T-helper 2 cell treated with Interferon-gamma antibody and Interleukin-4, amounts not matched to agents 5 μg/mL and 100 μg/mL, for 36 hours (primary cell): ENCODE data around the gene NUP107.

Experiments used
- DNase-seq: peaks from one replicate; pipeline ENCODE4 v3.0.0; 2021; ENCODE audit warnings: low spot score
- H3K27ac Mint-ChIP-seq: one replicate; pipeline ENCODE4 v1.8.0; 2021; ENCODE audit warnings: mild to moderate bottlenecking, mixed read lengths
- H3K27me3 Mint-ChIP-seq: one replicate; pipeline ENCODE4 v1.8.0; 2021; ENCODE audit warnings: low read depth, mixed read lengths
- H3K36me3 Mint-ChIP-seq: one replicate; pipeline ENCODE4 v1.8.0; 2021; ENCODE audit warnings: low read depth, mixed read lengths
- H3K4me1 Mint-ChIP-seq: one replicate; pipeline ENCODE4 v1.8.0; 2021; ENCODE audit warnings: low read depth, mixed read lengths
- H3K4me3 Mint-ChIP-seq: one replicate; pipeline ENCODE4 v1.8.0; 2022; ENCODE audit warnings: mild to moderate bottlenecking, moderate library complexity, mixed read lengths
- H3K9me3 Mint-ChIP-seq: one replicate; pipeline ENCODE4 v1.8.0; 2021; ENCODE audit warnings: mixed read lengths

Gene NUP107

DNA sequence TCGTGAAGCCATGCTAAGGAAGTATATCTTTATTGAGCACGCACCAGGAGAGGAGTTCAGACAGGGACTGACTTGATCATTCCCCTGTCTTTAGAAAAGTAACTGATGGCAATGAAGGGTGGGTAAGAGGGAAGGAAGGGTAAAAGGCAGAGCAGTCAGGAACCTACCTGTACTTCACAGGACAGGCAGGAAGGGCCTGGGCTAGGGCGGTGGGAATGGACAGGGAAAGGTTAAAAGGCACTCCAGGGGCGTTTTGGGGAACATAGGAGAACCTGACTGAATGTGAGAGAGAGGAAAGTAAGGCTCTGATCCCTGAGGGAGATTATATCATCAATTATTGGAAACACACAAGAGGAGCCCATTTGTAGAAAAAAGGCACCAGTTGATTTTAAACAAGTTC is 63.1 kb downstream of the NUP107 start:
- peak overlapping the region; percentile 11 for H3K27ac Mint-ChIP-seq
- peaks cover 38% of the 10 kb centered on the region for H3K4me1 Mint-ChIP-seq
- H3K36me3 Mint-ChIP-seq = peaks cover 28% of the 10 kb centered on the region
- DNase-seq = no peak
- H3K9me3 Mint-ChIP-seq = no peaks in the 10 kb centered on the region
- H3K4me3 Mint-ChIP-seq = no peak overlapping the region
- no peaks in the 10 kb centered on the region for H3K27me3 Mint-ChIP-seq

DNA sequence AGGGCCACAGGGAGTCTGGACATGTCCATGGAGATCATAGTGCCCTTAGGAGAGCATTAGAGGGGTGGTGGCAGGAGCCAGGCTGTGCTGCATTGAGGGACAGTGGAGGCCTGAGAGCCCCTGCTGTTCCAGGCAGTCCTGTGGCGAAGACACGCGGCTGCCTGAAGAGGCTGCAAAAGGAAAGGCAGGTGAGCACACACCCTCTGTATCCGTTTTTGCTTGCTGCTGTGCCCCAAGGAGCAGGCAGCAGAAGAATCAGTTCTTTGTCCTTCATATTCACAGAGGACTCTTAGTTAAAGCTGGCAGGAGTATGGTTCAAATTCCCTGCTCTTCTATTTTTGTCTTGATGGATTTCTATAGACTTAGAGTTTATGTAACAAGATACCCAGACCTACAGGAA is 63.7 kb downstream of the NUP107 start:
- H3K27ac Mint-ChIP-seq = no peak overlapping the region

DNA sequence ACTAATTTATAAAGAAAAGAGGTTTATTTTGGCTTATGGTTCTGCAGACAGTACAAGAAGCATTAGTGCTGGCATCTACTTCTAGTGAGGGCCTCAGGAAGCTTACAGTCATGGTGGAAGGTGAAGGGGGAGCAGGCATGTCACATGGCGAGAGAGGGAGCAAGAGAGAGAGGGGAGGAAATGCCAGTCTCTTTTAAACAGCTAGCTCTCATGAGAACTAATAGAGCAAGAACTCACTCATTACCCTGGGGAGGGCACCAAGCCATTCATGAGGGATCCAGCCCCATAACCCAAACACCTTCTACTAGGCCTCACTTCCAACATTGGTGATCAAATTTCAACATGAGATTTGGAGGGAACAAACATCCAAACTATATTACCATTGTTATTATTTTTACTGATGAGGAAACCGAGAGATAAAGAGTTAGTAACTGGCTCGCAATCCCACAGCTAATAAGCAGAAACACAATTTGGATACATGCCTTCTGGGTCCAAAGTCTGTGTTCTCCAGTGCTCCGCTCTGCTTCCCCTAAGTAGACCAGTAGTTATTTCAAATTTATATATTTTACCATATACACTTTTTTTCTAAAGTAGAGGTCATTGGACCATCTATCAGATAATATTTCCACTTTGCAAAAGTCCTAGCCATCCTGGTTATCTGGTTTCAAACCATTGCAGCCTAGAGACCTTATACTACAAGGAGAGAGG is 68.9 kb downstream of the NUP107 start:
- Mint-ChIP-seq H3K9me3 (no peaks in the 10 kb centered on the region), H3K27me3 (no peaks in the 10 kb centered on the region), H3K4me1 (no peaks in the 10 kb centered on the region), H3K36me3 (peaks cover 37% of the 10 kb centered on the region), H3K4me3 (no peak overlapping the region), H3K27ac (no peak overlapping the region)
- DNase-seq = no peak

More for the DNA sequence above, 63.7 kb downstream of the NUP107 start:
- Mint-ChIP-seq H3K4me3 (no peak overlapping the region), H3K9me3 (no peaks in the 10 kb centered on the region), H3K27me3 (no peaks in the 10 kb centered on the region), H3K36me3 (peaks cover 33% of the 10 kb centered on the region), H3K4me1 (peaks cover 35% of the 10 kb centered on the region)
- no peak for DNase-seq

DNA sequence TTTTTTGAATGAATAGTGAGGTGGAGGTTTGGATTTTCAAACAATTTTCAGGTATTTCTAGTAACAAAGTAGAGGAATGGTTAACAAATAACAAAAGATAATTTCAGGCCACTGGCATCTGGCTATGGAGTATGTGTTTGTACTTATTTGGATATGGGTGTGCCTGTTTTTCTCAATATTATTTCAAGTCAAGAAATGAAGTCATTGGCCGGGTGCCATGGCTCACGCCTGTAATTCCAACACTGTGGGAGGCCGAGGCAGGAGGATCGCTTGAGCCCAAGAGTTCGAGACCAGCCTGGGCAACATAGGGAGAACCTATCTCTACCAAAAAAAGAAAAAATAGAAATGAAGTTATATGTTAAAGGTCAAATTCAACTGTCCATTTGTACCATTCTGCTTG is 73.1 kb downstream of the NUP107 start:
- Mint-ChIP-seq H3K27me3 (no peaks in the 10 kb centered on the region), H3K4me1 (no peaks in the 10 kb centered on the region), H3K36me3 (peaks cover 36% of the 10 kb centered on the region), H3K9me3 (no peaks in the 10 kb centered on the region), H3K4me3 (no peak overlapping the region), H3K27ac (no peak overlapping the region)
- no peak for DNase-seq

DNA sequence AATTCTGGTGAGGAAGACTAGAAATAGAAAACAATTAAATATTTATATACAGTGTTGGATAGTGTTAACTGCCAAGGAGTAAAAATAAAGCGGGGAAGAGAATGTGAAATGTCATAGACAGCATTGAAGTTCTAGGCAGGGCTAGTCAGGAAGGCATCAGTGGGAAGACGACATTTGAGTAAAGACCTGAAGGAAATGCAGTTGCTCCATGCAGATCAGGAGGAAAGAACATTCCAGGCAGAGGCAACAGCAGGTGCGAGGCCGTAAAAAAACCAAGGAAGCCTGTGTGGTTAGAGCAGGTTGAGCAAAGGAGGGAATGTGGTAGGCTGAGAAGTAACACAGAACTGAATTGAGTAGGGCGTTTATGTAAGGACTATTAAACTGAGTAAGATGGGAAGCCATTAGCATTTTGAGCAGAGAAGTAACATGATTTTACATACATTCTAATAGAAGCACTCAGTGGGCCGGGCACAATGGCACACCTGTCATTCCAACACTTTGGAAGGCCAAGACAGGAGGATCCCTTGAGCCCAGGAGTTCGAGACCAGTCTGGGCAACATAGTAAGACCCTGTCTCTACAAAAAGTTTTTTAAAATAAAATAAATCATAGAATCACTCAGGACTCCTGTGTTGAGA is 74.1 kb downstream of the NUP107 start:
- DNase-seq = no peak
- no peaks in the 10 kb centered on the region for H3K9me3 Mint-ChIP-seq
- no peak overlapping the region for H3K27ac Mint-ChIP-seq
- H3K4me1 Mint-ChIP-seq = no peaks in the 10 kb centered on the region
- H3K27me3 Mint-ChIP-seq = no peaks in the 10 kb centered on the region
- no peak overlapping the region for H3K4me3 Mint-ChIP-seq
- peaks cover 29% of the 10 kb centered on the region for H3K36me3 Mint-ChIP-seq

- Mint-ChIP-seq H3K36me3 (peaks cover 24% of the 10 kb centered on the region), H3K4me1 (no peaks in the 10 kb centered on the region), H3K27ac (no peak overlapping the region), H3K4me3 (no peak overlapping the region), H3K9me3 (no peaks in the 10 kb centered on the region), H3K27me3 (no peaks in the 10 kb centered on the region)
- no peak for DNase-seq
These were observed 74.6 kb downstream of the NUP107 start for GRCh38 chr12:68761442-68761812.

- Mint-ChIP-seq H3K4me3 (no peak overlapping the region), H3K27ac (no peak overlapping the region), H3K9me3 (no peaks in the 10 kb centered on the region), H3K4me1 (no peaks in the 10 kb centered on the region), H3K27me3 (no peaks in the 10 kb centered on the region), H3K36me3 (peaks cover 22% of the 10 kb centered on the region)
- DNase-seq = no peak
These were observed 75.3 kb downstream of the NUP107 start for GRCh38 chr12:68761901-68762630.

- DNase-seq = no peak
- no peaks in the 10 kb centered on the region for H3K4me1 Mint-ChIP-seq
- H3K9me3 Mint-ChIP-seq = no peaks in the 10 kb centered on the region
- no peak overlapping the region for H3K27ac Mint-ChIP-seq
- no peak overlapping the region for H3K4me3 Mint-ChIP-seq
- H3K27me3 Mint-ChIP-seq = no peaks in the 10 kb centered on the region
- H3K36me3 Mint-ChIP-seq = peaks cover 21% of the 10 kb centered on the region
These were observed 75.9 kb downstream of the NUP107 start for GRCh38 chr12:68762691-68763090.

DNA sequence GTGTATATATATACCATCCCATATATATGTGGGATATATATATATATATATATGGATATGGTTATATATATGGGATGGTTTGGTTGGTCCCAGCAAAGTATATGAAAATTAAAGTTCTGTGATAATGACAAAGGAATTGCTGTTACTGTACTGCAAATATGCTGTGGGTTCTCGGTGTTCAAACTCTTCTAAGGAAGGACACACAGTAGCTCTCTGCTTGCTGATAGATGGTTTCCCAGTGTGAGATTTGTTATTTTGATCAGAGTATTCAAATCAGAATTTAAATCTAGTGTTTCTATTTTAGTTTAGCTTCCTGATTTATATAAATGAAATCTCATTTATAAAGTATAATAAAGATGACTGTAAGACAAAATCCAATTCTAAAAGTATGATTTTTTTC is 78.9 kb downstream of the NUP107 start:
- Mint-ChIP-seq H3K9me3 (no peaks in the 10 kb centered on the region), H3K36me3 (peaks cover 15% of the 10 kb centered on the region), H3K4me1 (no peaks in the 10 kb centered on the region), H3K27ac (no peak overlapping the region), H3K4me3 (no peak overlapping the region), H3K27me3 (no peaks in the 10 kb centered on the region)
- DNase-seq = no peak

- Mint-ChIP-seq H3K27me3 (no peaks in the 10 kb centered on the region), H3K9me3 (no peaks in the 10 kb centered on the region), H3K4me3 (no peak overlapping the region), H3K27ac (no peak overlapping the region), H3K4me1 (no peaks in the 10 kb centered on the region), H3K36me3 (peaks cover 12% of the 10 kb centered on the region)
- DNase-seq = no peak
These were observed 79.9 kb downstream of the NUP107 start for GRCh38 chr12:68766646-68767045.

- no peak for DNase-seq
- Mint-ChIP-seq H3K27me3 (no peaks in the 10 kb centered on the region), H3K27ac (no peak overlapping the region), H3K36me3 (peaks cover 12% of the 10 kb centered on the region), H3K4me3 (no peak overlapping the region), H3K9me3 (no peaks in the 10 kb centered on the region), H3K4me1 (no peaks in the 10 kb centered on the region)
These were observed 80.4 kb downstream of the NUP107 start for GRCh38 chr12:68767191-68767590.

GRCh38 chr12:68768431-68768939 is 81.7 kb downstream of the NUP107 start:
- Mint-ChIP-seq H3K27me3 (no peaks in the 10 kb centered on the region), H3K36me3 (peaks cover 12% of the 10 kb centered on the region), H3K4me3 (no peak overlapping the region), H3K4me1 (peaks cover 7% of the 10 kb centered on the region), H3K9me3 (no peaks in the 10 kb centered on the region), H3K27ac (no peak overlapping the region)
- no peak for DNase-seq

DNA sequence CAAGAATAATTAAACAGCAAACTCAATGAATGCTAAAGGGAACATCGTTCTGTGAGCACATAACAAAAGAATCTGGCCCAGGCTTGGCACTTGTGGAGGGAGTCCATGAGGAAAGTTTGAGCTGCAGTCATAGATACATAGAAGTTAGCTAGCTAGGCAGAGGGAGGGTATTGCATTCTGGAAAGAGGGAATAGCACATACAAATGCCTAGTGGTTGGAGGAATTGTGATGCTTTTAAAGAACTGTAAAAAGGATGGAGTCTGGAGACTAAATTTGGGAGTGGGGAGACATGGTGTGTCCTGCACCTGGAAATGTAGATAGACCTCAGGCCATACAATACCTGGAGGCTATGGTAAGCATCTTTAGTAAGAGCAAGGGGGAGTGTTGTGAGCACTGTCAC is 83.2 kb downstream of the NUP107 start:
- no peak for DNase-seq
- Mint-ChIP-seq H3K27ac (no peak overlapping the region), H3K27me3 (no peaks in the 10 kb centered on the region), H3K9me3 (no peaks in the 10 kb centered on the region), H3K4me3 (no peak overlapping the region), H3K36me3 (no peaks in the 10 kb centered on the region), H3K4me1 (peaks cover 7% of the 10 kb centered on the region)

DNA sequence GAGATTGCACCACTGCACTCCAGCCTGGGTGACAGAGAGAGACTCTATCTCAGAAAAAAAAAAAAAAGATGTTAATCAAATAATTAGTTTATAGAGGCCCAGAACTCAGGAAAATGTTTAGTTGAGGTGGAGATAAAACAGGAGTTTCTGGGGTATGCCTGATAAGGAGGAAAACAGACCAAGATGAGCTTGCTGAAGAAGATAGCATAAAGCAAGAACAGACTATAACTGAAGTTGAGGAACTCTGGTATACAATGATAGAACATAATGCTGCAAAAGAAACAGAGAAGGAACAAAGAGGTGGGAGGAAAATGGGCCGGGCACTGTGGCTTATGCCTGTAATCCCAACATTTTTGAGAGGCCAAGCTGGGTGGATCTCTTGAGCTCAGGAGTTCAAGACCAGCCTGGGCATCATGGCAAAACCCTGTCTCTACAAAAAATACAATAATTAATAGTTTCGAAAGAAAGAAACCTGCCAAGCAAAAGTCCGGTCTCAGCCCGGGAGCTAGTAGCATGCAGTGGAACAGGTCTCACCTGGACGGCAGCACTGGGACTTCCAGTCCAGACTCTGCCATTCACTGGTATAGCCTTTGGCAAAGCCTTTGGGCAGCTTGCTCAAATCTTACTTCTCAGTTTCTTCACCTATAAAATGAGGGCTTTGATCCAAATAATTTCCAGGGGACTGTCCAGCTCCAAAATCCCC is 84.6 kb downstream of the NUP107 start:
- Mint-ChIP-seq H3K4me3 (no peak overlapping the region), H3K4me1 (peaks cover 7% of the 10 kb centered on the region), H3K27ac (no peak overlapping the region), H3K9me3 (no peaks in the 10 kb centered on the region), H3K36me3 (no peaks in the 10 kb centered on the region), H3K27me3 (no peaks in the 10 kb centered on the region)
- DNase-seq = no peak
